SU-DHL-6 (cell line): Measurements from ENCODE around the gene C18orf32.

Source experiments
- H2AFZ ChIP-seq: fragments of 200-600 bp; sonication (generic); 2 replicates; pipeline ENCODE4 v1.6.1; 2014; ENCODE audit warnings: low read depth, mild to moderate bottlenecking, moderate library complexity, mixed read lengths, antibody characterized with exemption, low read length; ENCODE audit not compliant: severe bottlenecking
- H3F3A ChIP-seq: fragments of 200-600 bp; shearing (Covaris generic); 2 replicates; pipeline ENCODE4 v1.6.0; 2016; ENCODE audit warnings: antibody characterized with exemption, mild to moderate bottlenecking; ENCODE audit not compliant: insufficient read depth
- H3K27ac ChIP-seq: fragments of 200-600 bp; sonication (generic); 2 replicates; pipeline ENCODE4 v1.5.1; 2016; ENCODE audit warnings: low read depth, mild to moderate bottlenecking, low read length, moderate library complexity, mixed read lengths
- H3K27me3 ChIP-seq: fragments of 200-600 bp; sonication (generic), shearing (Covaris generic); 2 replicates; pipeline ENCODE4 v1.6.0; 2014; ENCODE audit warnings: mild to moderate bottlenecking, low read length
- H3K36me3 ChIP-seq: fragments of 200-600 bp; sonication (generic); 2 replicates; pipeline ENCODE4 v1.6.1; 2014; ENCODE audit warnings: mild to moderate bottlenecking, low read length, mixed read lengths
- H3K4me2 ChIP-seq: fragments of 300-600, 200-600 bp; shearing (Covaris generic), sonication (generic); 2 replicates; pipeline ENCODE4 v1.6.0; 2014; ENCODE audit warnings: low read length, low read depth, mild to moderate bottlenecking; ENCODE audit not compliant: poor library complexity, severe bottlenecking
- H3K4me3 ChIP-seq: fragments of 200-600 bp; sonication (generic); 2 replicates; pipeline ENCODE4 v1.5.1; 2014; ENCODE audit warnings: antibody characterized with exemption, low read length, mild to moderate bottlenecking, mixed read lengths; ENCODE audit not compliant: insufficient read depth, poor library complexity, severe bottlenecking
- H3K79me2 ChIP-seq: fragments of 200-600 bp; sonication (generic); 2 replicates; pipeline ENCODE4 v1.6.1; 2014; ENCODE audit warnings: mild to moderate bottlenecking, low read length, moderate library complexity; ENCODE audit not compliant: insufficient read depth
- H3K9ac ChIP-seq: fragments of 200-600 bp; sonication (generic); 2 replicates; pipeline ENCODE4 v1.7.0; 2014; ENCODE audit warnings: mild to moderate bottlenecking, low read length
- H3K9me2 ChIP-seq: fragments of 200-600 bp; sonication (generic); replicated peaks from 2 replicates; pipeline ENCODE4 v1.6.1; 2014; ENCODE audit warnings: low read length; ENCODE audit not compliant: insufficient read depth
- H3K9me3 ChIP-seq: fragments of 200-600 bp; sonication (generic); 2 replicates; pipeline ENCODE4 v1.6.1; 2014; ENCODE audit warnings: low read length, mixed read lengths; ENCODE audit not compliant: insufficient read depth
- H4K20me1 ChIP-seq: fragments of 200-600 bp; sonication (generic); 2 replicates; pipeline ENCODE4 v1.6.1; 2014; ENCODE audit warnings: low read depth, mild to moderate bottlenecking, antibody characterized with exemption, low read length, moderate library complexity, mixed read lengths
- EZH2phosphoT487 ChIP-seq: fragments of 200-600 bp; sonication (generic), shearing (Covaris generic); conservative IDR thresholded peaks from 2 replicates; pipeline ENCODE4 v1.6.1; 2018; ENCODE audit warnings: mild to moderate bottlenecking, antibody characterized with exemption, low read length, moderate library complexity, mixed read lengths
- TF ChIP-seq, protein P1 (sequence below): fragments of 200-600 bp; sonication (generic); IDR thresholded peaks from one replicate; pipeline ENCODE4 v1.5.1; 2017; ENCODE audit warnings: antibody characterized with exemption, mild to moderate bottlenecking, low read length, moderate library complexity; ENCODE audit not compliant: insufficient read depth, poor library complexity, severe bottlenecking

Gene C18orf32

GRCh38 chr18:49447810-49448745, 39.0 kb downstream of the C18orf32 start:
- no peaks in the 10 kb centered on the region for H3K9me3 ChIP-seq
- H3K4me2 ChIP-seq, result no peak overlapping the region
- H3K4me3 ChIP-seq, result no peak overlapping the region
- H3K9me2 ChIP-seq, result no peaks in the 10 kb centered on the region
- H3F3A ChIP-seq, result peaks cover 3% of the 10 kb centered on the region; the same call in 1 of the 2 replicates
- no peaks in the 10 kb centered on the region for H3K27me3 ChIP-seq
- H4K20me1 ChIP-seq, result no peaks in the 10 kb centered on the region; the same call in none of the 2 replicates
- no peak overlapping the region for H3K9ac ChIP-seq
- H2AFZ ChIP-seq, result no peak overlapping the region
- peaks cover 13% of the 10 kb centered on the region; the same call in 1 of the 2 replicates for H3K36me3 ChIP-seq
- no peak overlapping the region for H3K27ac ChIP-seq
- no peak for TF ChIP-seq EZH2phosphoT487
- TF ChIP-seq, protein P1, sequence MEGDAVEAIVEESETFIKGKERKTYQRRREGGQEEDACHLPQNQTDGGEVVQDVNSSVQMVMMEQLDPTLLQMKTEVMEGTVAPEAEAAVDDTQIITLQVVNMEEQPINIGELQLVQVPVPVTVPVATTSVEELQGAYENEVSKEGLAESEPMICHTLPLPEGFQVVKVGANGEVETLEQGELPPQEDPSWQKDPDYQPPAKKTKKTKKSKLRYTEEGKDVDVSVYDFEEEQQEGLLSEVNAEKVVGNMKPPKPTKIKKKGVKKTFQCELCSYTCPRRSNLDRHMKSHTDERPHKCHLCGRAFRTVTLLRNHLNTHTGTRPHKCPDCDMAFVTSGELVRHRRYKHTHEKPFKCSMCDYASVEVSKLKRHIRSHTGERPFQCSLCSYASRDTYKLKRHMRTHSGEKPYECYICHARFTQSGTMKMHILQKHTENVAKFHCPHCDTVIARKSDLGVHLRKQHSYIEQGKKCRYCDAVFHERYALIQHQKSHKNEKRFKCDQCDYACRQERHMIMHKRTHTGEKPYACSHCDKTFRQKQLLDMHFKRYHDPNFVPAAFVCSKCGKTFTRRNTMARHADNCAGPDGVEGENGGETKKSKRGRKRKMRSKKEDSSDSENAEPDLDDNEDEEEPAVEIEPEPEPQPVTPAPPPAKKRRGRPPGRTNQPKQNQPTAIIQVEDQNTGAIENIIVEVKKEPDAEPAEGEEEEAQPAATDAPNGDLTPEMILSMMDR, result peak; percentile 78
- peaks cover 97% of the 10 kb centered on the region for H3K79me2 ChIP-seq

DNA sequence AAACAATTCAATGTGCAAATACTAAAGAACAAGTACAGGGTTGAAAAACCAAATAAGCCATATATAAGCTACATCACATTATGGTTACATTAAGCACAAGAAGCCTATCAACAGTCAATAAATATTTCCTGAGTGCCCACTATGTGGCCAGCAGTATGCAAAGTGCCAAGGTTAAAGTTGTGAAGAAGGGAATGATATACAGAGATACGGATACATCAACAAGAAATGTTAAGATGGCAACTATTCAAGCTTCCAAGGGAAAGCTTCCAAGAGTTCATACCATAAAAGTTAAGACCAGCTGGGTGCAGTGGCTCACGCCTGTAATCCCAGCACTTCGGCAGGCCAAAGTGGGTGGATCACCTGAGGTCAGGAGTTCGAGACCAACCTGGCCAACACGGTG, 40.6 kb downstream of the C18orf32 start:
- no peak overlapping the region for H3K27ac ChIP-seq
- no peaks in the 10 kb centered on the region for H3K27me3 ChIP-seq
- H3K36me3 ChIP-seq, result peaks cover 13% of the 10 kb centered on the region; the same call in 1 of the 2 replicates
- no peak overlapping the region for H3K9ac ChIP-seq
- no peak overlapping the region for H3K4me3 ChIP-seq
- H3K9me2 ChIP-seq, result no peaks in the 10 kb centered on the region
- no peaks in the 10 kb centered on the region; the same call in none of the 2 replicates for H4K20me1 ChIP-seq
- H3K4me2 ChIP-seq, result no peak overlapping the region
- no peak overlapping the region for H2AFZ ChIP-seq
- peaks cover 100% of the 10 kb centered on the region for H3K79me2 ChIP-seq
- peaks cover 3% of the 10 kb centered on the region; the same call in 1 of the 2 replicates for H3F3A ChIP-seq
- no peak for TF ChIP-seq EZH2phosphoT487
- TF ChIP-seq, protein P1, result no peak
- H3K9me3 ChIP-seq, result no peaks in the 10 kb centered on the region

GRCh38 chr18:49444581-49444980, 42.5 kb downstream of the C18orf32 start:
- Histone ChIP-seq H3K9me3 (no peaks in the 10 kb centered on the region), H3K9ac (no peak overlapping the region), H3K4me2 (no peak overlapping the region), H3K79me2 (peaks cover 86% of the 10 kb centered on the region), H3K4me3 (no peak overlapping the region), H3K27ac (no peak overlapping the region), H3K9me2 (no peaks in the 10 kb centered on the region), H3F3A (peaks cover 3% of the 10 kb centered on the region; the same call in 1 of the 2 replicates), H4K20me1 (no peaks in the 10 kb centered on the region; the same call in none of the 2 replicates), H3K36me3 (peaks cover 13% of the 10 kb centered on the region; the same call in 1 of the 2 replicates), H2AFZ (no peak overlapping the region), H3K27me3 (no peaks in the 10 kb centered on the region)
- TF ChIP-seq, protein P1, result no peak
- TF ChIP-seq EZH2phosphoT487, result no peak
